K562 (cell line): ENCODE results near the gene CBFA2T3. TPM values are rescaled to one million over a fixed set of nuclear protein-coding genes. Genes with fewer than 3 reads are reported as not detected.

Source experiments
- ARID1B ChIP-seq: fragments of 450-650 bp; IDR thresholded peaks from 2 replicates; pipeline ENCODE4 v1.6.1; 2016; ENCODE audit warnings: antibody characterized with exemption, mild to moderate bottlenecking, inconsistent platforms
- ARNT ChIP-seq, 2 experiments: fragments of 450-650 bp; IDR thresholded peaks; 2 replicates each; pipeline ENCODE4 v1.6.1; 2016; ENCODE audit warnings: mild to moderate bottlenecking in 1 of 2
- BDP1 ChIP-seq: IDR thresholded peaks from 3 replicates; pipeline ENCODE4 v1.6.1; 2011; ENCODE audit not compliant: insufficient read length, insufficient read depth
- C11orf30 ChIP-seq: fragments of 450-650 bp; IDR thresholded peaks from 2 replicates; pipeline ENCODE4 v1.6.1; 2016; ENCODE audit warnings: low read depth, mild to moderate bottlenecking
- E2F1 ChIP-seq: sonication (generic); formaldehyde crosslinking; IDR thresholded peaks from 2 replicates; pipeline ENCODE4 v1.8.1; 2023; ENCODE audit warnings: mild to moderate bottlenecking, missing genetic modification reagents, moderate library complexity
- JUNB ChIP-seq: fragments of 450-650 bp; formaldehyde crosslinking; conservative IDR thresholded peaks from 2 replicates; pipeline ENCODE4 v1.4.0; 2020; ENCODE audit warnings: mild to moderate bottlenecking
- NCOA1 ChIP-seq: fragments of 450-650 bp; IDR thresholded peaks from 2 replicates; pipeline ENCODE4 v1.6.1; 2016; ENCODE audit warnings: low read depth
- NCOR1 ChIP-seq: fragments of 450-650 bp; IDR thresholded peaks from 2 replicates; pipeline ENCODE4 v1.6.1; 2016; ENCODE audit warnings: mild to moderate bottlenecking, moderate library complexity
- NEUROD1 ChIP-seq: fragments of 150-350 bp; IDR thresholded peaks from 2 replicates; pipeline ENCODE4 v1.6.1; 2014; ENCODE audit warnings: borderline replicate concordance, low read length, low read depth; ENCODE audit not compliant: partially characterized antibody
- NR2C2 ChIP-seq, 2 experiments: fragments of 200-800 bp in 1 of 2; sonication (Bioruptor generic) in 1 of 2; sonication (generic) in 1 of 2; formaldehyde crosslinking in 1 of 2; IDR thresholded peaks; 2 replicates each; pipeline versions ENCODE4 v1.6.1 to v1.8.0; 2016 to 2022; ENCODE audit warnings: mild to moderate bottlenecking in 1 of 2, missing compliant biosample characterization in 1 of 2, missing genetic modification characterization in 1 of 2, missing genetic modification reagents in 1 of 2
- PHF21A ChIP-seq: fragments of 450-650 bp; IDR thresholded peaks from 2 replicates; pipeline ENCODE4 v1.6.1; 2017; ENCODE audit warnings: low read depth, borderline replicate concordance
- POLR2AphosphoS2 ChIP-seq: IDR thresholded peaks from 2 replicates; pipeline ENCODE4 v1.6.1; 2012; ENCODE audit warnings: low read length, improper control_type of control experiment
- TBL1XR1 ChIP-seq, 2 experiments: IDR thresholded peaks; 2 replicates each; pipeline ENCODE4 v1.6.1; 2012; ENCODE audit warnings: improper control_type of control experiment in 2 of 2, low read length in 2 of 2, mild to moderate bottlenecking in 1 of 2
- TSHZ1 ChIP-seq: fragments of 250-450 bp; sonication (Bioruptor Pico); IDR thresholded peaks from 2 replicates; pipeline ENCODE4 v1.4.0; 2020; ENCODE audit warnings: mild to moderate bottlenecking, moderate library complexity
- ZNF133 ChIP-seq: fragments of 250-450 bp; sonication (Bioruptor Pico); IDR thresholded peaks from 2 replicates; pipeline ENCODE4 v1.4.0; 2020; ENCODE audit warnings: mild to moderate bottlenecking
- polyA plus RNA-seq, 8 experiments: library from polyadenylated mRNA; depleted of rRNA in 4 of 8; stranded (reverse) in 5 of 8; unstranded in 3 of 8; fragments of >200 nt; fragmentation: Nextera tagmentation in 2 of 8; fragmentation: Illumina TruSeq in 1 of 8; extraction: Ambion mirVana in 2 of 8; extraction: Trizol in 1 of 8; gene quantifications; 2 replicates each; pipeline versions ENCODE4 v1.2.1 to v1.2.3, GENCODE V29; 2011 to 2014; ENCODE audit warnings: inconsistent platforms in 1 of 8, missing spikeins in 1 of 8
- total RNA-seq, 7 experiments: library from RNA; depleted of rRNA in 6 of 7; stranded (reverse); fragments of >200 nt in 6 of 7; fragmentation: Illumina TruSeq in 2 of 7; extraction: Trizol in 2 of 7; gene quantifications; 2 replicates each; pipeline versions ENCODE4 v1.2.1 to v1.2.3, GENCODE V29; 2011 to 2021; ENCODE audit warnings: low replicate concordance in 1 of 7
- TF ChIP-seq, protein P1 (sequence below), 2 experiments: fragments of 450-650 bp; IDR thresholded peaks; 2 replicates each; pipeline ENCODE4 v1.6.1; 2016
- TF ChIP-seq, protein P2 (sequence below): fragments of 450-650 bp; IDR thresholded peaks from 2 replicates; pipeline ENCODE4 v1.6.1; 2017; ENCODE audit warnings: antibody characterized with exemption, mild to moderate bottlenecking

CBFA2T3 gene
- total and polyA plus RNA-seq, 9 of the 15 experiments (the other 6 are each of a cell fraction or from before 2014, with no cell fraction given): 2.3 to 145 (median 6.7) TPM

DNA sequence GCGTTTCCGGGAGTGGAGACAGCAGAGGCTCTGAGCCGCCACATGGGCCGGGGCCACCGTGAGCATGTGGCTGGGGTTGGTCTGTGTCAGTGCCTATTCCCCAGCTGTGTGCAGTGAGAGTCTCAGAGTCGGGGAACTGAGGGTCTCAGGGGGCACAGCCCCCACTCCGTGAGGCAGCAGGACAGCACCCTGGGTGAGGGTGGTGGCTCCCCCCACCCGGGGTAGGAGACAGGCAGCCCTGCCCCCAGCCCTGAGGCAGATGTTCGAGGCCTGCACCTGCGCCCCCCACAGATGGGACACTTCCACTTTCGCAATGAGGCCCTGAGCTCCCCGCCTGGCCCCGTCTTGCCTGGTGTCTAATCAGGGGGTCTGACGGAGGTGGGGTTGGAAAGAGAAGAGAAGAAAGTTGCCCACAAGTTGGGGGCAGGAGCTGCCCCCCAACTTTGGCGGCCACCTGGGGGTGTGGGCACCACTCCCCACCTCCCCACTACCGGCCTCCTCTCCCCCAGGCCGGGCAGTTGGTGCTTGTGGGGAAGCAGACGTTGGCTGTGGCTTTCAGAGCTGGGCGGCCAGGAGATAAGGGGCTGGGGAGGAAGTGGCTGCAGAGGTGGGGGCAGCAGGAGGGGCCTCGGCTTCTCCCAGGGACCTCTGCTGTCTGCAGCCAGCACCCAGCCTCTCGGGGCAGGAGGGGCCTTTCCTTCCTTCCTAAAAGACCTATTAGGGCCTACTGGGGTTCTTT is 1.8 kb upstream of the CBFA2T3 start (continued):
- TF ChIP-seq JUNB (CRISPR knock-in tag) (no peak), ARNT (IDR thresholded peaks at IDR 0.05) (peak in 1 of 2 experiments; percentile 67; a peak in 2 of 4 replicates), PHF21A (peak; percentile 58; the same call in 1 of the 2 replicates), NEUROD1 (peak; percentile 88), NCOR1 (peak; percentile 91), NR2C2 (CRISPR knock-in tag; IDR thresholded peaks at IDR 0.05) (no peak), NR2C2 (tag; IDR thresholded peaks at IDR 0.05) (peak; percentile 69; the same call in 1 of the 2 replicates), TSHZ1 (CRISPR knock-in tag) (no peak), ZNF133 (CRISPR knock-in tag) (no peak), E2F1 (CRISPR knock-in tag) (peak; percentile 11; the same call in 1 of the 2 replicates), NCOA1 (peak; percentile 88), ARID1B (peak; percentile 92), TBL1XR1 (IDR thresholded peaks at IDR 0.05; ENCODE audit: low read length in 2 of 2) (peak; percentile 80; a peak in 3 of 4 replicates), C11orf30 (no peak), POLR2AphosphoS2 (peak; percentile 57; the same call in 1 of the 2 replicates), BDP1 (no peak)
- TF ChIP-seq, protein P1, sequence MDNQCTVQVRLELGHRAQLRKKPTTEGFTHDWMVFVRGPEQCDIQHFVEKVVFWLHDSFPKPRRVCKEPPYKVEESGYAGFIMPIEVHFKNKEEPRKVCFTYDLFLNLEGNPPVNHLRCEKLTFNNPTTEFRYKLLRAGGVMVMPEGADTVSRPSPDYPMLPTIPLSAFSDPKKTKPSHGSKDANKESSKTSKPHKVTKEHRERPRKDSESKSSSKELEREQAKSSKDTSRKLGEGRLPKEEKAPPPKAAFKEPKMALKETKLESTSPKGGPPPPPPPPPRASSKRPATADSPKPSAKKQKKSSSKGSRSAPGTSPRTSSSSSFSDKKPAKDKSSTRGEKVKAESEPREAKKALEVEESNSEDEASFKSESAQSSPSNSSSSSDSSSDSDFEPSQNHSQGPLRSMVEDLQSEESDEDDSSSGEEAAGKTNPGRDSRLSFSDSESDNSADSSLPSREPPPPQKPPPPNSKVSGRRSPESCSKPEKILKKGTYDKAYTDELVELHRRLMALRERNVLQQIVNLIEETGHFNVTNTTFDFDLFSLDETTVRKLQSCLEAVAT (IDR thresholded peaks at IDR 0.05): peak; percentile 19 to 91
- TF ChIP-seq, protein P2, sequence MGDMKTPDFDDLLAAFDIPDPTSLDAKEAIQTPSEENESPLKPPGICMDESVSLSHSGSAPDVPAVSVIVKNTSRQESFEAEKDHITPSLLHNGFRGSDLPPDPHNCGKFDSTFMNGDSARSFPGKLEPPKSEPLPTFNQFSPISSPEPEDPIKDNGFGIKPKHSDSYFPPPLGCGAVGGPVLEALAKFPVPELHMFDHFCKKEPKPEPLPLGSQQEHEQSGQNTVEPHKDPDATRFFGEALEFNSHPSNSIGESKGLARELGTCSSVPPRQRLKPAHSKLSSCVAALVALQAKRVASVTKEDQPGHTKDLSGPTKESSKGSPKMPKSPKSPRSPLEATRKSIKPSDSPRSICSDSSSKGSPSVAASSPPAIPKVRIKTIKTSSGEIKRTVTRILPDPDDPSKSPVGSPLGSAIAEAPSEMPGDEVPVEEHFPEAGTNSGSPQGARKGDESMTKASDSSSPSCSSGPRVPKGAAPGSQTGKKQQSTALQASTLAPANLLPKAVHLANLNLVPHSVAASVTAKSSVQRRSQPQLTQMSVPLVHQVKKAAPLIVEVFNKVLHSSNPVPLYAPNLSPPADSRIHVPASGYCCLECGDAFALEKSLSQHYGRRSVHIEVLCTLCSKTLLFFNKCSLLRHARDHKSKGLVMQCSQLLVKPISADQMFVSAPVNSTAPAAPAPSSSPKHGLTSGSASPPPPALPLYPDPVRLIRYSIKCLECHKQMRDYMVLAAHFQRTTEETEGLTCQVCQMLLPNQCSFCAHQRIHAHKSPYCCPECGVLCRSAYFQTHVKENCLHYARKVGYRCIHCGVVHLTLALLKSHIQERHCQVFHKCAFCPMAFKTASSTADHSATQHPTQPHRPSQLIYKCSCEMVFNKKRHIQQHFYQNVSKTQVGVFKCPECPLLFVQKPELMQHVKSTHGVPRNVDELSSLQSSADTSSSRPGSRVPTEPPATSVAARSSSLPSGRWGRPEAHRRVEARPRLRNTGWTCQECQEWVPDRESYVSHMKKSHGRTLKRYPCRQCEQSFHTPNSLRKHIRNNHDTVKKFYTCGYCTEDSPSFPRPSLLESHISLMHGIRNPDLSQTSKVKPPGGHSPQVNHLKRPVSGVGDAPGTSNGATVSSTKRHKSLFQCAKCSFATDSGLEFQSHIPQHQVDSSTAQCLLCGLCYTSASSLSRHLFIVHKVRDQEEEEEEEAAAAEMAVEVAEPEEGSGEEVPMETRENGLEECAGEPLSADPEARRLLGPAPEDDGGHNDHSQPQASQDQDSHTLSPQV: peak; percentile 97
